GM23338 (cell line): ENCODE measurements around the gene FRMD4A. TPM values are rescaled to one million over a fixed set of nuclear protein-coding genes. Genes with fewer than 3 reads are reported as not detected.

Experiments
- ATAC-seq: fragments of 200-7000 bp; cut with Tn5 transposase; 3 replicates; pipeline ENCODE4 v1.9.1; 2020
- DNase-seq: peaks from one replicate; pipeline ENCODE4 v3.0.0-alpha.2; 2015; ENCODE audit warnings: low spot score
- H2AFZ ChIP-seq: fragments of 200-600 bp; sonication (generic); 2 replicates; pipeline ENCODE4 v1.8.0; 2016; ENCODE audit warnings: antibody characterized with exemption, mild to moderate bottlenecking, moderate library complexity
- H3F3A ChIP-seq: fragments of 200-600 bp; sonication (generic); replicated peaks from 2 replicates; pipeline ENCODE4 v1.8.0; 2017; ENCODE audit warnings: antibody characterized with exemption, mixed run types, low read depth
- H3K27ac ChIP-seq: fragments of 200-600 bp; sonication (generic); 2 replicates; pipeline ENCODE4 v1.6.1; 2016; ENCODE audit warnings: low read depth
- H3K27me3 ChIP-seq: fragments of 200-600 bp; sonication (generic); 2 replicates; pipeline ENCODE4 v1.8.0; 2016; ENCODE audit warnings: mild to moderate bottlenecking, mixed run types, moderate library complexity; ENCODE audit not compliant: insufficient read depth
- H3K36me3 ChIP-seq: fragments of 200-600 bp; sonication (generic); 2 replicates; pipeline ENCODE4 v1.8.0; 2016; ENCODE audit warnings: mild to moderate bottlenecking; ENCODE audit not compliant: insufficient read depth
- H3K4me1 ChIP-seq: fragments of 200-600 bp; sonication (generic); 2 replicates; pipeline ENCODE4 v1.8.0; 2016; ENCODE audit warnings: mild to moderate bottlenecking, moderate library complexity; ENCODE audit not compliant: insufficient read depth
- H3K4me2 ChIP-seq: fragments of 200-600 bp; sonication (generic); 2 replicates; pipeline ENCODE4 v1.7.1; 2017; ENCODE audit warnings: mixed run types
- H3K4me3 ChIP-seq: fragments of 200-600 bp; sonication (generic); 2 replicates; pipeline ENCODE4 v1.6.1; 2016; ENCODE audit warnings: mixed run types
- H3K79me2 ChIP-seq: fragments of 200-600 bp; sonication (generic); replicated peaks from 2 replicates; pipeline ENCODE4 v1.8.0; 2017; ENCODE audit warnings: mild to moderate bottlenecking; ENCODE audit not compliant: insufficient read depth
- H3K9me2 ChIP-seq: fragments of 200-600 bp; sonication (generic); 2 replicates; pipeline ENCODE4 v1.8.0; 2017; ENCODE audit not compliant: insufficient read depth
- H4K20me1 ChIP-seq: fragments of 200-600 bp; sonication (generic); replicated peaks from 2 replicates; pipeline ENCODE4 v1.8.0; 2017; ENCODE audit warnings: mild to moderate bottlenecking; ENCODE audit not compliant: insufficient read depth
- H3K27ac Mint-ChIP-seq: 2 replicates; pipeline ENCODE4 v1.8.0; 2020; ENCODE audit warnings: inconsistent platforms, mild to moderate bottlenecking, moderate library complexity, mixed read lengths
- H3K27me3 Mint-ChIP-seq: 3 replicates; pipeline ENCODE4 v1.8.0; 2022; ENCODE audit warnings: low read depth, mild to moderate bottlenecking, moderate library complexity, mixed read lengths, inconsistent platforms; ENCODE audit not compliant: insufficient read depth, poor library complexity
- H3K36me3 Mint-ChIP-seq: 3 replicates; pipeline ENCODE4 v1.8.0; 2021; ENCODE audit warnings: low read depth, mild to moderate bottlenecking, inconsistent platforms, moderate library complexity, mixed read lengths
- H3K4me1 Mint-ChIP-seq: 3 replicates; pipeline ENCODE4 v1.8.0; 2020; ENCODE audit warnings: mild to moderate bottlenecking, inconsistent platforms, mixed read lengths
- H3K4me3 Mint-ChIP-seq: 3 replicates; pipeline ENCODE4 v1.8.0; 2021; ENCODE audit warnings: moderate library complexity, mild to moderate bottlenecking, inconsistent platforms, mixed read lengths
- H3K9me3 Mint-ChIP-seq: 3 replicates; pipeline ENCODE4 v1.8.0; 2020; ENCODE audit warnings: moderate library complexity, mild to moderate bottlenecking, inconsistent platforms, mixed read lengths
- CREB1 ChIP-seq: fragments of 250-450 bp; sonication (Bioruptor Pico); IDR thresholded peaks from 2 replicates; pipeline ENCODE4 v1.5.0; 2020; ENCODE audit warnings: low read depth, mild to moderate bottlenecking, moderate library complexity
- CTCF ChIP-seq, 2 experiments: fragments of 200-600 bp in 1 of 2; sonication (generic) in 1 of 2; conservative IDR thresholded peaks; 2 replicates each; pipeline versions ENCODE4 v1.5.1 to v1.6.1; 2016 to 2017; ENCODE audit warnings: antibody characterized with exemption in 2 of 2, low read depth in 2 of 2, mild to moderate bottlenecking in 2 of 2, moderate library complexity in 1 of 2
- EZH2 ChIP-seq: fragments of 200-600 bp; sonication (generic); IDR thresholded peaks from one replicate; pipeline ENCODE4 v1.8.0; 2017; ENCODE audit warnings: antibody characterized with exemption, mild to moderate bottlenecking, low read depth; ENCODE audit not compliant: unreplicated experiment
- EZH2phosphoT487 ChIP-seq: fragments of 200-600 bp; sonication (generic); IDR thresholded peaks from one replicate; pipeline ENCODE4 v1.8.1; 2018; ENCODE audit warnings: antibody characterized with exemption; ENCODE audit not compliant: unreplicated experiment
- JUNB ChIP-seq: IDR thresholded peaks from one replicate; pipeline ENCODE4 v1.6.1; 2016; ENCODE audit warnings: antibody characterized with exemption; ENCODE audit not compliant: unreplicated experiment
- NANOG ChIP-seq: IDR thresholded peaks from 2 replicates; pipeline ENCODE4 v1.6.1; 2016; ENCODE audit warnings: antibody characterized with exemption, borderline replicate concordance
- POLR2AphosphoS5 ChIP-seq: IDR thresholded peaks from 2 replicates; pipeline ENCODE4 v1.6.1; 2016; ENCODE audit warnings: antibody characterized with exemption, low read depth
- REST ChIP-seq: IDR thresholded peaks from one replicate; pipeline ENCODE4 v1.6.1; 2018; ENCODE audit warnings: antibody characterized with exemption; ENCODE audit not compliant: unreplicated experiment
- STAT1 ChIP-seq: IDR thresholded peaks from one replicate; pipeline ENCODE4 v1.6.1; 2016; ENCODE audit warnings: antibody characterized with exemption; ENCODE audit not compliant: unreplicated experiment
- ZNF114 ChIP-seq: fragments of 250-450 bp; sonication (Bioruptor Pico); IDR thresholded peaks from 2 replicates; pipeline ENCODE4 v1.5.0; 2020; ENCODE audit warnings: mild to moderate bottlenecking, moderate library complexity
- ZNF331 ChIP-seq: fragments of 250-450 bp; sonication (Bioruptor Pico); IDR thresholded peaks from 2 replicates; pipeline ENCODE4 v1.5.0; 2020; ENCODE audit warnings: low read depth, mild to moderate bottlenecking, moderate library complexity
- polyA plus RNA-seq: library from polyadenylated mRNA; unstranded; fragments of >200 nt; fragmentation: Nextera tagmentation; extraction: Ambion mirVana; gene quantifications from 2 replicates; pipeline ENCODE4 v1.2.1, GENCODE V29; 2016
- total RNA-seq: library from RNA; depleted of rRNA; stranded (reverse); fragments of >200 nt; shearing (Covaris generic); gene quantifications from 2 replicates; pipeline ENCODE4 v1.2.3, GENCODE V29; 2014
- TF ChIP-seq, protein P1 (sequence below): fragments of 250-450 bp; sonication (Bioruptor Pico); IDR thresholded peaks from 2 replicates; pipeline ENCODE4 v1.5.0; 2020; ENCODE audit warnings: mild to moderate bottlenecking, moderate library complexity
- TF ChIP-seq, protein P2 (sequence below): IDR thresholded peaks from 2 replicates; pipeline ENCODE4 v1.6.1; 2016; ENCODE audit warnings: antibody characterized with exemption

Gene FRMD4A
- total and polyA plus RNA-seq, 2 experiments from 2014 or later: 14.0 to 20.1 TPM

- no peak for TF ChIP-seq ZNF114
- TF ChIP-seq CREB1 (CRISPR knock-in tag): no peak
- TF ChIP-seq POLR2AphosphoS5: no peak
- TF ChIP-seq, protein P1, sequence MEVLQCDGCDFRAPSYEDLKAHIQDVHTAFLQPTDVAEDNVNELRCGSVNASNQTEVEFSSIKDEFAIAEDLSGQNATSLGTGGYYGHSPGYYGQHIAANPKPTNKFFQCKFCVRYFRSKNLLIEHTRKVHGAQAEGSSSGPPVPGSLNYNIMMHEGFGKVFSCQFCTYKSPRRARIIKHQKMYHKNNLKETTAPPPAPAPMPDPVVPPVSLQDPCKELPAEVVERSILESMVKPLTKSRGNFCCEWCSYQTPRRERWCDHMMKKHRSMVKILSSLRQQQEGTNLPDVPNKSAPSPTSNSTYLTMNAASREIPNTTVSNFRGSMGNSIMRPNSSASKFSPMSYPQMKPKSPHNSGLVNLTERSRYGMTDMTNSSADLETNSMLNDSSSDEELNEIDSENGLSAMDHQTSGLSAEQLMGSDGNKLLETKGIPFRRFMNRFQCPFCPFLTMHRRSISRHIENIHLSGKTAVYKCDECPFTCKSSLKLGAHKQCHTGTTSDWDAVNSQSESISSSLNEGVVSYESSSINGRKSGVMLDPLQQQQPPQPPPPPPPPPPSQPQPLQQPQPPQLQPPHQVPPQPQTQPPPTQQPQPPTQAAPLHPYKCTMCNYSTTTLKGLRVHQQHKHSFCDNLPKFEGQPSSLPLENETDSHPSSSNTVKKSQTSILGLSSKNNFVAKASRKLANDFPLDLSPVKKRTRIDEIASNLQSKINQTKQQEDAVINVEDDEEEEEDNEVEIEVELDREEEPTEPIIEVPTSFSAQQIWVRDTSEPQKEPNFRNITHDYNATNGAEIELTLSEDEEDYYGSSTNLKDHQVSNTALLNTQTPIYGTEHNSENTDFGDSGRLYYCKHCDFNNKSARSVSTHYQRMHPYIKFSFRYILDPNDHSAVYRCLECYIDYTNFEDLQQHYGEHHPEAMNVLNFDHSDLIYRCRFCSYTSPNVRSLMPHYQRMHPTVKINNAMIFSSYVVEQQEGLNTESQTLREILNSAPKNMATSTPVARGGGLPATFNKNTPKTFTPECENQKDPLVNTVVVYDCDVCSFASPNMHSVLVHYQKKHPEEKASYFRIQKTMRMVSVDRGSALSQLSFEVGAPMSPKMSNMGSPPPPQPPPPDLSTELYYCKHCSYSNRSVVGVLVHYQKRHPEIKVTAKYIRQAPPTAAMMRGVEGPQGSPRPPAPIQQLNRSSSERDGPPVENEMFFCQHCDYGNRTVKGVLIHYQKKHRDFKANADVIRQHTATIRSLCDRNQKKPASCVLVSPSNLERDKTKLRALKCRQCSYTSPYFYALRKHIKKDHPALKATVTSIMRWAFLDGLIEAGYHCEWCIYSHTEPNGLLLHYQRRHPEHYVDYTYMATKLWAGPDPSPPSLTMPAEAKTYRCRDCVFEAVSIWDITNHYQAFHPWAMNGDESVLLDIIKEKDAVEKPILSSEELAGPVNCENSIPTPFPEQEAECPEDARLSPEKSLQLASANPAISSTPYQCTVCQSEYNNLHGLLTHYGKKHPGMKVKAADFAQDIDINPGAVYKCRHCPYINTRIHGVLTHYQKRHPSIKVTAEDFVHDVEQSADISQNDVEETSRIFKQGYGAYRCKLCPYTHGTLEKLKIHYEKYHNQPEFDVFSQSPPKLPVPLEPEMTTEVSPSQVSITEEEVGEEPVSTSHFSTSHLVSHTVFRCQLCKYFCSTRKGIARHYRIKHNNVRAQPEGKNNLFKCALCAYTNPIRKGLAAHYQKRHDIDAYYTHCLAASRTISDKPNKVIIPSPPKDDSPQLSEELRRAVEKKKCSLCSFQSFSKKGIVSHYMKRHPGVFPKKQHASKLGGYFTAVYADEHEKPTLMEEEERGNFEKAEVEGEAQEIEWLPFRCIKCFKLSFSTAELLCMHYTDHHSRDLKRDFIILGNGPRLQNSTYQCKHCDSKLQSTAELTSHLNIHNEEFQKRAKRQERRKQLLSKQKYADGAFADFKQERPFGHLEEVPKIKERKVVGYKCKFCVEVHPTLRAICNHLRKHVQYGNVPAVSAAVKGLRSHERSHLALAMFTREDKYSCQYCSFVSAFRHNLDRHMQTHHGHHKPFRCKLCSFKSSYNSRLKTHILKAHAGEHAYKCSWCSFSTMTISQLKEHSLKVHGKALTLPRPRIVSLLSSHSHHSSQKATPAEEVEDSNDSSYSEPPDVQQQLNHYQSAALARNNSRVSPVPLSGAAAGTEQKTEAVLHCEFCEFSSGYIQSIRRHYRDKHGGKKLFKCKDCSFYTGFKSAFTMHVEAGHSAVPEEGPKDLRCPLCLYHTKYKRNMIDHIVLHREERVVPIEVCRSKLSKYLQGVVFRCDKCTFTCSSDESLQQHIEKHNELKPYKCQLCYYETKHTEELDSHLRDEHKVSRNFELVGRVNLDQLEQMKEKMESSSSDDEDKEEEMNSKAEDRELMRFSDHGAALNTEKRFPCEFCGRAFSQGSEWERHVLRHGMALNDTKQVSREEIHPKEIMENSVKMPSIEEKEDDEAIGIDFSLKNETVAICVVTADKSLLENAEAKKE (CRISPR knock-in tag): no peak
- no peak for TF ChIP-seq STAT1
- no peak for TF ChIP-seq REST
- TF ChIP-seq, protein P2, sequence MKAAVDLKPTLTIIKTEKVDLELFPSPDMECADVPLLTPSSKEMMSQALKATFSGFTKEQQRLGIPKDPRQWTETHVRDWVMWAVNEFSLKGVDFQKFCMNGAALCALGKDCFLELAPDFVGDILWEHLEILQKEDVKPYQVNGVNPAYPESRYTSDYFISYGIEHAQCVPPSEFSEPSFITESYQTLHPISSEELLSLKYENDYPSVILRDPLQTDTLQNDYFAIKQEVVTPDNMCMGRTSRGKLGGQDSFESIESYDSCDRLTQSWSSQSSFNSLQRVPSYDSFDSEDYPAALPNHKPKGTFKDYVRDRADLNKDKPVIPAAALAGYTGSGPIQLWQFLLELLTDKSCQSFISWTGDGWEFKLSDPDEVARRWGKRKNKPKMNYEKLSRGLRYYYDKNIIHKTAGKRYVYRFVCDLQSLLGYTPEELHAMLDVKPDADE: no peak
- TF ChIP-seq EZH2phosphoT487: no peak
- TF ChIP-seq ZNF331 (CRISPR knock-in tag): no peak
- TF ChIP-seq EZH2: no peak
- no peak for TF ChIP-seq NANOG
- TF ChIP-seq CTCF (conservative IDR thresholded peaks at IDR 0.05; ENCODE audit: low read depth in 2 of 2): no peak
- no peak for TF ChIP-seq JUNB
- Histone ChIP-seq H3K9me2 (0 out of 2 replicates have a peak, but pooled peaks cover 2% of the 10 kb centered on the region), H3K4me1 (peaks cover 5% of the 10 kb centered on the region; the same call in 1 of the 2 replicates), H2AFZ (no peak overlapping the region), H3K27me3 (no peaks in the 10 kb centered on the region), H4K20me1 (no peaks in the 10 kb centered on the region), H3K4me3 (no peak overlapping the region), H3K36me3 (no peaks in the 10 kb centered on the region), H3K27ac (no peak overlapping the region), H3K4me2 (no peak overlapping the region), H3F3A (no peaks in the 10 kb centered on the region), H3K79me2 (no peaks in the 10 kb centered on the region)
- Mint-ChIP-seq H3K27me3 (peaks cover 2% of the 10 kb centered on the region), H3K4me1 (peaks cover 18% of the 10 kb centered on the region), H3K9me3 (no peaks in the 10 kb centered on the region), H3K27ac (no peak overlapping the region), H3K4me3 (no peak overlapping the region), H3K36me3 (no peaks in the 10 kb centered on the region)
- ATAC-seq (no peak), DNase-seq (no peak)
Measured at GRCh38 chr10:14128519-14128918, 202.2 kb downstream of the FRMD4A start.
